ENCODE results near the gene PRR11.
"Not testable (repeated sequence)": the region's sequence is repeated elsewhere in the genome, so short reads cannot be mapped to it uniquely, and the experiment has no call there.

The PRR11 gene

GRCh38 chr17:59152925-59153324, 2.6 kb upstream of the PRR11 start:
- DNase-seq, result no peak

GRCh38 chr17:59154292-59154720, 1.2 kb upstream of the PRR11 start:
- DNase-seq, result peak; percentile 67

- DNase-seq, result peak; percentile 100
These were observed 666 bp upstream of the PRR11 start, which contains the start of gene SKA2 for GRCh38 chr17:59154721-59155438. Gene SKA2 (minus strand): TSS chr17:59155186. CDS start chr17:59155163, 23 bp downstream.

- no peak for DNase-seq
These were observed 4.8 kb downstream of the PRR11 start for GRCh38 chr17:59160157-59161025.

- DNase-seq, result no peak
These were observed 5.9 kb downstream of the PRR11 start for GRCh38 chr17:59161477-59161876.

GRCh38 chr17:59165933-59166342, 10.4 kb downstream of the PRR11 start:
- DNase-seq, result peak; percentile 52

GRCh38 chr17:59167571-59168001, 12.0 kb downstream of the PRR11 start:
- peak; percentile 62 for DNase-seq

GRCh38 chr17:59172436-59173004, 17.0 kb downstream of the PRR11 start:
- no peak for DNase-seq

- no peak for DNase-seq
These were observed 19.1 kb downstream of the PRR11 start for GRCh38 chr17:59174671-59175070.

- no peak for DNase-seq
These were observed 19.5 kb downstream of the PRR11 start for GRCh38 chr17:59175076-59175475.

- no peak for DNase-seq
These were observed 22.9 kb downstream of the PRR11 start for GRCh38 chr17:59178266-59178985.

GRCh38 chr17:59179601-59180000, 24.1 kb downstream of the PRR11 start:
- not testable (repeated sequence) for DNase-seq

- DNase-seq, result no peak
These were observed 25.1 kb downstream of the PRR11 start for GRCh38 chr17:59180626-59181025.

GRCh38 chr17:59181481-59181880, 25.9 kb downstream of the PRR11 start:
- DNase-seq, result no peak

GRCh38 chr17:59185997-59186396, 30.5 kb downstream of the PRR11 start:
- no peak for DNase-seq

- DNase-seq, result no peak
These were observed 31.3 kb downstream of the PRR11 start for GRCh38 chr17:59186850-59187249.

GRCh38 chr17:59190806-59191205, 35.3 kb downstream of the PRR11 start:
- no peak for DNase-seq

- no peak for DNase-seq
These were observed 37.9 kb downstream of the PRR11 start for GRCh38 chr17:59193336-59193862.

- no peak for DNase-seq
These were observed 43.9 kb downstream of the PRR11 start for GRCh38 chr17:59199398-59199797.

- DNase-seq, result no peak
These were observed 46.8 kb downstream of the PRR11 start for GRCh38 chr17:59202320-59202719.

GRCh38 chr17:59219370-59219769, 63.8 kb downstream of the PRR11 start:
- DNase-seq, result no peak

- no peak for DNase-seq
These were observed 64.4 kb downstream of the PRR11 start for GRCh38 chr17:59219992-59220327.
